ENCODE results near the gene DAB1.
"Not testable (repeated sequence)": the region's sequence is repeated elsewhere in the genome, so short reads cannot be mapped to it uniquely, and the experiment has no call there.

DAB1 gene

DNA sequence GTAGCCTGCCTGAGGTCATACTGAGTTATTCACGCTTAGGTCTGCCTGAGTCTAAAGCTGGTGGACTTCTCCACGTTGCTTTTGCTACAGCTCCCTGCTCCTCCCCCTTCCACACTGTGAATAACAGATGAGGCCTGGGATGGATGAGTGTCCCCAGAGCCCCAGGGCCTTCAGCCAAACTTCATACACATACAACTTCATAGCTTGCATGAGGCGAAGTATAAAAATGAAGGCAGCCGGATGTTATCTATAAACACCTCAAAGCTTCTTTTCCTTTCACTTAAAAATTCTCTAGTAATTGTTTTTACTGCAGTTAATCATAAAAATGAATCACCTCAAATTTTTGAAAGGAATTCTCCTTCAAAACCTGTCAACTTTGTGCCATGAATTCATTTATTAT lies 70.2 kb downstream of the DAB1 start:
- DNase-seq: no peak

DNA sequence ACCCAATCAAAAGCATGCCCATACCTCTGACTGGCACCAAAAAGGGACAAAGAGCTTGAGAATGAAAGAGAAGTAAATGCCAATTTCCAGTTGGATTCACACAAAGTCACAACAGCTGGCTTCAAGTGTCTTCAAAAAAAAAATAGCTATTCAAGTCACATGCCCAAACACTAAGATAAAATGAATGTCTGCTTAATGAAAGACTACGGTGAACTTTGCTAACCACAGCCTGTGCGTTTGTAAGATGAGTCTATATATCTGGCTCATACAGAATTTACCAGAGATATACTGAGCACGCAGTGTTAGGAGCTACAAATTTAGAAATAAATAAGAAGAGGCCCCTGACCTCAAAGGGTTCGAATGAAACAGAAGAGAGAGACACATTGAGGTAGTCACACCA lies 73.2 kb downstream of the DAB1 start:
- no peak for DNase-seq

DNA sequence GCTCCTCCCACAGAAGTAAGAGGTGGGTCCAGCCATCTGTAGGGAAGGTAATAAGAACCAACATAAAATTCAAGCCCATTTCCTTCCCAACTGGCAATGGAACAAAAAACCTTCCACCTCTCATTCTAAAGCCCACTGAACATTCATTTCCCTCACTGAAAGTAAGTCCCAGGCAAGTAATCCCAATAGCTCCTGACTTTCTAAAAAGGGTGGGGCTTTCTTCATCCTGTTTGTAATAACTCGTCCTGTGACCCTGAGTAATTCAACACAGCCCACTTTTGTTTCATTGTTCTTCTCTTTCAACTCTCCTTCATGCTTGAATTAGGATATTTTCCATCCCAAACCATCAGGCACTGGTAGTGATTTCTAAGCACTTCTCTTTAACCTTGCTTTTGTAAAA lies 74.9 kb downstream of the DAB1 start:
- no peak for DNase-seq

DNA sequence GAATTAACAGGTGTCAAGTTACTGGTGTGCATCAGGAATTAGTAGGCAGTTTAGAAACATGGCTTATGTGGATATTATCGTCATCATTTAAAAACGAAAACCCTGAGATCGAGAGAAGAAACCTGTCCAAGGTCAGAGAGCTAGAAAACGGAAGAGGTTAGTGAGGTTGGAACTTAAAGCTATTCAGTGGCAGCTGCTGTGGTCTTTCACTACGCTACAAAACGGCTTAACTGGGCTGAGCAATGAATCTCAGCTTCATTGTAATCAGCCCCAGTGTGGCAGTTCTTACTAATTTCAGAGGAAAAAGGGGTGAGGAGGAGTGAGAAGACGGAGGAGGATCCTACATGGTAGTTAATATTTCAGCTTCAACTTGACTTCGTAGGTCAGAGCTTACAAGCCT lies 77.9 kb downstream of the DAB1 start:
- DNase-seq: no peak

DNA sequence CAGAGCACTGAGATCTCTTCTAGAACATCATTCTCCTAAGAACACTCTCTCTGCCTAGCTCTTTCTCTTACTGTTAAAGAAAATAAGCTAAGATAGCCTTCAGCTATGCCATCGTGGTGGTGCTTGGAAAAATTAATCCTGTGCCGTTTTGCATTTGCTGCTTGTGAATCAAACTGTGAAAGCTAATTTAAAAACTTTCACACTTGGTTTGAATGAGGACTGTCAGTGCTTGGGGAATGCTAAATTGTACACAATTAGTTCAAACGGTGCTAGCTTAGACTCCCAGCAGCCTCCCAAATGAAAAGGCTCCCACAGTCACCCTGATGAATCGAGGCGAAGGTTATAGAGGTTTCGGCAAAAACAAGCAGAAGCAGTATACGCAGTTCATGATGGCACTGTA lies 79.6 kb downstream of the DAB1 start:
- no peak for DNase-seq

DNA sequence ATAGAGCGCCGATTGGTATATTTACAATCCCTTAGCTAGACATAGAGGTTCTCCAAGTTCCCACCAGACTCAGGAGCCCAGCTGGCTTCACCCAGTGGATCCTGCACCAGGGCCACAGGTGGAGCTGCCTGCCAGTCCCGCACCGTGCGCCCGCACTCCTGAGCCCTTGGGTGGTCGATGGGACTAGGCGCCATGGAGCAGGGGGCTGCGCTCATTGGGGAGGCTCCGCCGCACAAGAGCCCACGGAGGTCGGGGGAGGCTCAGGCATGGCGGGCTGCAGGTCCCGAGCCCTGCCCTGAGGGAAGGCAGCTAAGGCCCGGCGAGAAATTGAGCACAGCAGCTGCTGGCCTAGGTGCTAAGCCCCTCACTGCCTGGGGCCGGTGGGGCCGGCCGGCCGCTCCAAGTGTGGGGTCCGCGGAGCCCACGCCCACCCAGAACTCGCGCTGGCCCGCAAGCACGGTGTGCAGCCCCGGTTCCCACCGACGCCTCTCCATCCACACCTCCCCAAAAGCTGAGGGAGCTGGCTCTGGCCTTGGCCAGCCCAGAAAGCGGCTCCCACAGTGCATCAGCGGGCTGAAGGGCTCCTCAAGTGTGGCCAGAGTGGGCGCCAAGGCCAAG lies 80.5 kb downstream of the DAB1 start:
- DNase-seq: not testable (repeated sequence)

DNA sequence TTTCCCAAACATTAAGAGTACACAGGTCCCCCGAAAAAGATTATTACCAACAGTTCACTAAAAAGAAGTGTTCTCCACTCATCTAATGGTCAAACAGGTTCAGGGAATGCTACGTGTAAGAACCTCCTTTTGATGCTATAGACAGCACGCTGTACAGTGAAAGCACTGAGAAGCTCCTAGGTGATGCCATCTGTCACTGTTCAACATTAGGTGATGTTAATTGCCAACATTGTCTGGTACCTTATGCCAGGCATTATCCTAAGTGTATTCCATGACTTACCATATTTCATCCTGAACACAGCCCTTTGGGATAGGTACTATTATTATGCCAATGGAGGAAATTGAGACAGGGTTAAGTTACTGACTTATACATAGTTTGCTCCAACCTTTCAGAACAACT lies 82.1 kb downstream of the DAB1 start:
- DNase-seq: no peak

DNA sequence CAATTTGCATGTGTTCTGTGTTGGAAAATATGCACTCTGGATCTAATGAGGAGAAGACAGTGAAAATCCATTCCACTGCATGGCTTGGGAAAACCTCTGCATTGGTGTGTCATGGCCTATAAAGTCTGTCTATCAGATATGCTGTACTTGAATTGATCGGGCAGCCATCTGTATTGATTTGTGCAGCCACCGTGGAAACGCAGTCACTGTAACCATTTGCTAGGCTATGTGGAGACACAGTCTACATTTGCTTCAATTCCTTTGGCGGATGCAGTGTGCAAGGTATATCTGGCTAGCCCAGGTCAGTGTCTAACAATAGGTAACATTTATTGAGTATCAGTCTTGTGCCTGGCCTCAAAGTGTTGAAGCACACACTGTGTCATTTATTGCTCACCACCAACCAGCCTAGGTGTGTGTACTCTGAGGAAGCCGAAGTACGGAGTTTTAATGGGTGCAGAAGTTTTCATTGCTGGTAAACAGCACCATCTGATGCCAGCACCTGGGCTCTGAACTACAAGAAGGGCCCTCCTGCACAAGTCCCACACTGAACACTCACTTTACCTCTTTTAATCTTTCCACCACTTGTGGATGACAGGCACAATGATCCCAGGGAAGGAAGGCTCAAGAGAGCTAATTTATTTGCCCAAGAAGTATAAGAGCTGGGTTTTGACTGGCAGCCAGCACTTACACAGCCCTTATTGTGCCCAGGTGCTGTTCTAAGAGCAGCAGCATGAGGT lies 83.4 kb downstream of the DAB1 start:
- no peak for DNase-seq

DNA sequence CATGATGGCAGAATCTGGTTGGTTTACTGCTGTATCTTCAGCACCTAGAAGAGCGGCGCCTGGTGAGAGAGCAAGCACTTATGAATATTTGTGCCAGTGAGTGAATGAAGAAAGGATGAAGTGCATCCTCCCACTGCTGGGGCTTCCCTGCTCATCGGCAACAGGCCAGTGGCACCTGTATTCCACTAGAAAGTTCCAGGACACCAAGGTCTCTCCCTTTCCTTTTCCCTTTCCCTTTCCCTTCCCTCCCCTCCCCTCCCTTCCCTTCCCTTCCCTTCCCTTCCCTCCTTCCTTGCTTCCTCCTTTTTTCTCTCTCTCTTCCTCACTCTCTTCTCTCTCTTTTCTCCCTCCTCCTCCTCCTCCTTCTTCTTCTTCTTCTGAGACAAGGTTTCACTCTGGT lies 86.2 kb downstream of the DAB1 start:
- no peak for DNase-seq

DNA sequence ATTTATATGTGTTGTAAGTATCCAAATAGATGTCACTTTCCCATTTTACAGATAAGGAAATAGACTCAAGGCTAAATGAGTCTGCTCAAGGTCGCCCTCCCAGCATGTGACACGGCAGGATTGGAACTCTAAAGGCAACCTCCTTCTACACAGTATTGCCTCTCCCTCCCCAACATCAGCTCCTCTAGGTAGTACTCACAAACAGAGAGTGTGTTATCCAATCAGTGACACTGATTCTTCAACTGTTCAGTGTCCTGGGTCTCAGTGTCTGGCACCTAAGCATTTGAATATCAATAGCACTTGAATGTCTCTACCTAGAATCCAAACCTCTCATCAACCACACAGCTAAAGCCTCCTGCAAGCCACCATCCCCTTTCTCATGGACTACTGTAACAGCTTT lies 87.1 kb downstream of the DAB1 start:
- no peak for DNase-seq

DNA sequence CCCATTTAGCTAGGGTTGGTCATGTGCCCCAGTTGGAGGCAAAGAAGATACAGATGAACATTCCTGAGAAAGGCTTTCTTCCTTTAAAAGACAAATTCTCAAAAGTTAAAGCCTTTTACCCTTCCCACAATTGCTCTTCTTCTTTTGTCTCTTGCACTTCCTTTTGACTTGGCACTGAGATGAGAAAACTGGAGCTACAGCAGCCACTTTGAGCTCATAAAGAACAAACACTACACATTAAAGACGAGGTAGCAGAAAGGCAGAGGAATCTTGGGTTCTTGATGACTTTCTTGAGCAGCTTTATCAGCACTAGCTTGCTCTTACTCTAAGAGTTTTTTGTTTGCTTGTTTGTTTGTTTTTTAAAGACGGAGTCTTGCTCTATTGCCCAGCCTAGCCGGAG lies 92.2 kb downstream of the DAB1 start:
- DNase-seq: no peak

DNA sequence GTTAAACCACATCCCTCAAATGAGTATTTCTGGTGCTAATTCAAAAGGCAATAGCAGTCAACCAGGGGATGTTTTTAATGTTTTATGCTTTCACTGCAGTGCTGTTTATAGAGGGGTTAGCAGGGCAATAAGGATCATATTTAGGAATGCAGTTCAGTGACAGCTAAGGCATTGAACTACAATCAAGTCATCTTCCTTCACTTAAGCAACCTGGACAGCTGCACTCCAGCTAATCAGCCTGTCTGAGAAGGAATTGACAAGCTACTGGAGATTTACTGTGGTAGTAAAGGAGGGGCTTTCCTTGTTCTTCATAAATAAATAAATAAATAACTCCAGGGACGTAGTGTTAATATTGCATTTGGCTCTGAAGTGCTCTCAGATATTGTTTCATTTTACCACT lies 93.9 kb downstream of the DAB1 start:
- DNase-seq: no peak

DNA sequence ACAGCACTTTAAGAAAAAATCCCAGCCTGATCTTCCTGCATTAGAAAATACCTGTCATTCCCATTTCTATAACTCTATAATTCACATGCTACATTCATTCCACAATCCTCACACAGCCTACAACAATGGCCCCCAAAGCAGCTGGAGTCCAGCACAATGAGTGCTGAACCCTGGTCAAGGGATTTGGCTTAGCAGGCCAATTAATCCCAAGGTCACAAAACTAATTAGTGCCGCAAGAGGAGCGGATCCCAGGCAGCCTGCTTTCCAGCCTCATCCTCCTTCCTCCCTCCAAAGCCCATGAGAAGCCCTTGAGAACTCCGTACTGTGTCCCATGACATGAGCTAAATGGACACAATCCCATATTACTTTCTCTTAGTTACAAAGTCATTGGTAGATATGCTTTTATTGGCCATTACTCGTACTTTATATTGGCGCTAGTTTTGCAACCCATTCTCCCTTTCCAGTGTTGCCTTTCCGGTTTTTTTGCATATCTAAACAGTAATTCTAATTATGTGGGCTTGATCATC lies 94.8 kb downstream of the DAB1 start:
- DNase-seq: no peak

DNA sequence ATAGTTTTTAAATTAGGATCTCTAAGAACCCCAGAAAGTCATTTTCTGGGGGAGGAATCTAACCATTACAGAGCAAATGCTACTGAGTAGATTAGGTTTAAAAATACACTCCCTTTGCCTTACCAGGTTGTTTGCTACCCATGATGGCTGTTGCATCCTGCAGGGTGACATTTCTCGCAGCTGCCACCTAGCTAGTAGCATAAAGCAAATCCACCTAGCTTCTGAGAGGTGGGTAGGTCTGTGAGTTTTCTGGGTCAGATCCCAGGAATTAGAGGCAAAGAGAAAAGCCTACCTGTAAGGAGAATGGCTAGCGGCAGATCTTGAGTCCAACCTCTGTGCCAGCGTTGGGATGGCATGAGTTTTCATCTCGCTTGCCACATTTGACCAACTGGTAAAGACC lies 95.9 kb downstream of the DAB1 start:
- no peak for DNase-seq

DNA sequence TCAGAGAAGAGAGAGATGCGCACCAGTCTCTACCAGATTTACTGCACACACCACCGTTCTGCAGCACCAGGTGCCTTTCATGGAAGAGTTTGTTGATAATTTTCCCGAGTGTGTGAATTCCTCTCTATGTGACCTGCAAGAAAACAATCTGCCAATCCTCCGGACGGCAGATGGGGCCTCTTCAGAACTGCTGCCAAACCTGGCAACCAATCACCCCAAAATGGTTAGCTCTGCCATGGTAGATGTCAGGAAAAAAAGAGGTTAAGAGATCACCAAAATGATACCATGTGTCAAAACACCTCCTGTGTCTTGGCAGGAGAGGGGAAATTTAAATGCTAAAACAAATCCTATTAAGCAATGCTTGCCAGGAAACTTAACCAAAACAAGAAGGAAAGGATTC lies 96.5 kb downstream of the DAB1 start:
- DNase-seq: no peak

DNA sequence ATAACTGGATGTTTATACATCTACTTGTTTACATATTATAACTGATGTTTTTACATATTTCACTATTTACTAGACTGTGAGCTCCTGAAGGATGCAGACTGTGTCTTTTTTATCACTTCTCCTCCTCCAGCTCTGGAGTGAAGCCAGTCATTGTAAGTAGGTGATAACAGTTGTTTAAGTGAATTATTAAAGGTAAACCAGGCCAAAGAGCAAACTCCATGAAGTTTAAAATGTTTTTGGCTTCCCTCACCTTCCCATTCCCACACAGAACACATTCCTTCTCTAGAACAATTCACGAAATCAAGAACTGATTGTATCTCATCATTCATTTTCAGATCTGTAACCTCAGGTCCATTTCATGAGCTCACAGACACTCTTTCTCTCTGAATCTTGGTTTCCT lies 98.3 kb downstream of the DAB1 start:
- DNase-seq: no peak

DNA sequence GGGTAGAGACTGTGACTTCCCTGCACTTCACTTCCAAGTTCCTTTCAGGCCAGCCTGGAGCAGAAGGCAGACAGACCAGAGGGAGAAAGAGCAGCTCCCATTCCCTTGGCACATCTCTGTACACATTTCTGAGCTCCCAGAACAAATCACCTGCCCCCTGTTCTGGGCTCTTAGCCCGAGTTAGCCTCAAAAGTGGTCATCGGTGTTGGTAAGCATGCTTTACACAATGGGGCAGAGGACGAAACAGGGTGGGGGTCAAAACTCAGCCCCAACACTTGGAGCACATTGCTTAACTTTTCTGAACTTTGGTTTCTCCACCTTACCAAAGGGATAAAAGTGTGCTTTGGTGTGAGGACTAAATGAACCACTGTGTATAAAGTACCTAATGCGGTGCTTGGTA lies 98.7 kb downstream of the DAB1 start:
- no peak for DNase-seq

DNA sequence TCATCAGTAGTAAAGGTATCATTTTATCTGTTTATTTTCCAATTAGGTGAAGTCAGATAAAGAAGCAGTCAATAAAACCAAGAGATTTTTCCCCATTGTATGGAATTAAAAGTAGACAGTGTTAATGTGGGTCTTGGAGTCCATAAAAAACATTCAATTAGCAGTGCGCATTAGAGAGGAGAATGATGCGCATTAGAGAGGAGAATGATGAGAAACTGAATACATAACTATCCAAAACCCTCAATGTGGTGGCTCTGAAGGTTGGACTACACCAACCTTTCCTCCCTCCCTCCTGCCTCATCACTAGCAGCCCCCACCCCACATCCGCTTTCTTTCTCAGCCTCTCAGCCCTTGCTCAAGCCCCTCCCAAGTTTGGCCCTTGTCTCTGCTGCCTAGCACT lies 99.5 kb downstream of the DAB1 start:
- DNase-seq: no peak

DNA sequence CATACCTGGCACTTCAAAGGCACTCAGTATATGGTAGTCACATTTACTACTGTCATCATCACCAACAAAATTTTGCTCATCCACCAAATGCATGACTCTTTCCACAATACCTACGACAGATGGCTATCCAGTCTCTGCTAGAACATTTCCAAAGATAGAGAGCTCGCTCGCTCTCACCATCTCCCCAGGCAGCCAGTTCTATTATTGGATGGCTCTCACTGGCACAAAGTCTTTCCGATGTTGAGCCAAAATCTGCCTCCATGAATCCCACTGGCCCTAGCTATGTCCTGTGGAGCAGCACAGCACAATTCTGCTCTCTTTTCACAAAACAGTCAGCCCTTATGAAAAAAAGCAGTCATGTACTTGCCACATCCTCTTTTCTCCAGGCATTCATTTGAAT lies 102.1 kb downstream of the DAB1 start:
- DNase-seq: no peak

DNA sequence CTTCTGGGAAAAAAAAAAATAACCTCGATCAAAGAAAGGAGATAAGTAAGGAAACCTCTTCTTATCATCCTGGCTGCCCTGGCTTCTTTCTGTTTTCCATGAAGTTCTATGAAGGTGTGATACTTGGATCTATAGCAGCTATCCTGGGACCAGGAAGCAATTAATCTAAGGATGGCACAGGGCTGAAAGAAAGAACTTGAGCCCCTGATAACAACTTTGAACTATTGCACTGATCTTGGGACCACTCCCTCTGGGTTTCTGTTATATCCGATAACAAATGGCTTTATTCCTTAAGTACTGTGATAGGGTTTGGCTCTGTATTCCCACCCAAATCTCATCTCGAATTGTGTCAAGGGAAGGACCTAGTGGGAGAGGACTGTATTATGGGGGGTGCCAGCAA lies 104.1 kb downstream of the DAB1 start:
- DNase-seq: no peak

DNA sequence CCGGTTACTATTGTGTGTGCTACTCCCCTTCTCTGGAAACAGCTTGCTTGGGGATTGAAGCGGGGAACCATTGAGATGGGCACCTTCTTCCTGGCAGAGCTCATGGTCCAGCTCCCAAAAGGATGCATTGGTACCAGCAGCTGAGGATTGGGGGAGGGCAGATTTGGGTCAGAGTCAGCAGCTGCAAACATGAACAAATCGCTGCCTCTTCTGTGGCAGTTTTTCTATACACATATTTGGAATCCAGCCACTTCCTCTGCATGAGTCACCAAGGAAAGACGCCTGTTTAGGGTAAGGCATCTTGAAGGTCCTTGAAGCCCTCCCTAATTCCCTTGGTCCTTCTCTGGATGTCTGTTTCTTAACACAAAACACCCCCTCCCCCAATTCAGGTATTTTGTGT lies 104.7 kb downstream of the DAB1 start:
- DNase-seq: no peak

DNA sequence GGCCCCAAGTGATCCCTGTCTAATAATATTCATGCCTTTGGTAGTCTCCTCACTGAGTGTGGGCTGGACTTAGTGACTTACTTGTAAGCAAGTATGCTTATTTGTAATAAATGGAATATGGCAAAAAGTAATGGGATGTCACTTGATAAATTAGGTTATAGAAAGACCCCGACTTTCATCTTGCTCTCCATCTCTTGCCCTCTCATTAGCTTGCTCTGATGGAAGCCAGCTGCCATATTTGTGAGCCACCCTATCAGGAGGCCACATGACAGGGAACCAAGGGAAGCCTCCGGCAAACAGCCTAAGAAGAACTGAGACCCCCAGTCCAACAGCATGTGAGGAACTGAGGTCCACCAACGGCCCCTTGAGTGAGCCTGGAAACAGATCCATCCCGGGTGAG lies 107.0 kb downstream of the DAB1 start:
- no peak for DNase-seq

DNA sequence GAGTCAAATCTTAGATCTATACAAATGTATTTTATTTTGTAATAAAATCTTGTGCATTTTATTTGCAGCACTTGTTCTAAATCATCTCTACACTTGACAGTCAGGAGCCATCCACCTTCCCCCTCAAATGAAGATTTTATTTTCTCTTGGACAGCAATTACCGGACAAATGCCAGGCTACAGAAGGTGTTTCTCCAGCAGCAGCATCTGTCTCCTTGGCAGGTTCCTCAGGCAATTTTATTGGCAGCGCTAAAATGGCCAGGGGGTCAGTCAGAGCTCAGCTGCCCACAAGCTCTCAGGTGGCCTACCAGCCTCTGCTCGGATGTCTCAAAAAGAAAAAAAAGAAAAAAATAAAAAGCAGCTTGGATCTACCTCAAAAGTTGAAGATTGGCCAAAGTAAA lies 107.6 kb downstream of the DAB1 start:
- DNase-seq: no peak

DNA sequence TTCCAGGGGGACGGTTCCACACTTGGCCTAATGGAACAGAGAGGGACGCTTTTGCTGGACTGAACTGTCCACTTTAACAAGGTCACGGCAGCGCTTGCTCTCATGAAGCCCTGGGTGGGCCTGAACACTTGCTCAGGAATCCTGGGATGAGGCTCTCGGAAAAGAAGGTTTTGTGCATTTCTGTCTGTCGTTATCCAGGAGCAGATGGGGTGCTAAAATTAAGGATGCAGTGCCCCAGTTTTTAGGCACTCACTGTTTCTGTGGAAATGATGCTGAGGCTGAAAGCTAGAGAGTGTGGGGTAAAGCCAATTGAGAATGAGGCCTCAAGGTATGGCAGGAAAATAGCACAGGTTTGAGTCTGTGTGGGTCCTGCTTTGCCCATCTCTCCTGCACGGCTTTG lies 111.0 kb downstream of the DAB1 start:
- DNase-seq: no peak

DNA sequence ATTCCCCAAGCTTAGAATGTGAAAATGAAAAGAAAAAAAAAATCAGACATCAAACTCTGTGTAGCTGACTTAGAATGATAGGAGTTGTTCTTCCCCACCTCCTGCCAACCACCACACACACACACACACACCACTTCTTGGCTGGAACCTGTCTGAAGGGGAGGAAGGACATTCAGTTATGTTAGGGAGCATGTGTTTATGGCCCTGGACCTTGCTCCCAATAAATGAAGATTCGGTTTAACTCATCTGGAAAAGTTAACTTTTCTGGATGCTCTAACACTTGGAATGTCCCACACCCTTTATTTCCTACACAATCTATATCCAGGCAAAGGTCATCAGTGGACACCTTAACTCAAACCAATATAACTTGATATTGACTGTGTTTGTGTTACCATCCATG lies 112.4 kb downstream of the DAB1 start:
- no peak for DNase-seq
